ENCODE results near the gene SALL1.

The SALL1 gene

DNA sequence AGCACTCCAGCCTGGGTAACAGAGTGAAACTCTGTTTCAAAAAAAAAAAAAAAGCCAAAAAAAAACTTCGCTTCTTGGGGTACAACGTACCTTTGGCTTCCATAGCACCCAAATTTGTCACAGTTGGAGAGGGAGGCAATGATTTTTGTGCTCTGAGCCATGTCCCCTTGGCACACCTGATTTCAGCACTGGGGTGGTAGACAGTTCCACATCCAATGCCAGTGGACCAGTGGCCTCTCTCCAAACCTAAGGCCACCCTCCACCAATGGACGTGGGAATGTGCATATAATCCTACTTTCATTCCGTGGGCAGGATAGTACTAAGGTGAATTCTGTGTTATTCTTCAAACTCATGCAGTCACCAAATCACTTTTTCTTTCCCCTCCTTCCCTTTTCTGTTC, 47.5 kb downstream of the SALL1 start:
- TF ChIP-seq, protein P1, sequence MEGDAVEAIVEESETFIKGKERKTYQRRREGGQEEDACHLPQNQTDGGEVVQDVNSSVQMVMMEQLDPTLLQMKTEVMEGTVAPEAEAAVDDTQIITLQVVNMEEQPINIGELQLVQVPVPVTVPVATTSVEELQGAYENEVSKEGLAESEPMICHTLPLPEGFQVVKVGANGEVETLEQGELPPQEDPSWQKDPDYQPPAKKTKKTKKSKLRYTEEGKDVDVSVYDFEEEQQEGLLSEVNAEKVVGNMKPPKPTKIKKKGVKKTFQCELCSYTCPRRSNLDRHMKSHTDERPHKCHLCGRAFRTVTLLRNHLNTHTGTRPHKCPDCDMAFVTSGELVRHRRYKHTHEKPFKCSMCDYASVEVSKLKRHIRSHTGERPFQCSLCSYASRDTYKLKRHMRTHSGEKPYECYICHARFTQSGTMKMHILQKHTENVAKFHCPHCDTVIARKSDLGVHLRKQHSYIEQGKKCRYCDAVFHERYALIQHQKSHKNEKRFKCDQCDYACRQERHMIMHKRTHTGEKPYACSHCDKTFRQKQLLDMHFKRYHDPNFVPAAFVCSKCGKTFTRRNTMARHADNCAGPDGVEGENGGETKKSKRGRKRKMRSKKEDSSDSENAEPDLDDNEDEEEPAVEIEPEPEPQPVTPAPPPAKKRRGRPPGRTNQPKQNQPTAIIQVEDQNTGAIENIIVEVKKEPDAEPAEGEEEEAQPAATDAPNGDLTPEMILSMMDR (conservative IDR thresholded peaks at IDR 0.05; ENCODE audit: low read depth, low read length) = no peak
- no peak for DNase-seq (ENCODE audit: low read depth)
- H3K4me3 ChIP-seq (ENCODE audit: low read depth, low read length) = no peak overlapping the region

DNA sequence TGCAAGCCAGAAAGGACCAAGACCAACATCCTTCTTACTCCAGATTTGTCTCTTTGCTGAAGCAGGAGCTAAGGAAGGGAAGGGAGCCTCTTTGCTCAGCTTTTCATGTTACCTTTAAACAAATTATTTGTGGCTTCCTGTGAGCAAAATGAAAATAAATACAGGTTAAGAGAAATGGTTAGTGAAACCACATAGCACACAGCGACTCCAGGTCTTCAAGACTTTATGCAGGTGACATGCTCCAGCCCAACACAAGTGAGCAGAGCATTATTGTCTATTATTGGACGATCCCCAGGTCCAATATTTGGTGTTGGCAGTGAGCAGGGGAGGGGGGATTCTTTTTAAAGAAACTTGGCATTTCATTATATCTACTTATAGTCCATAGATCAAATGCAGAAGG, 53.3 kb downstream of the SALL1 start:
- H3K4me3 ChIP-seq (ENCODE audit: low read depth, low read length) = no peak overlapping the region
- TF ChIP-seq, protein P1 (conservative IDR thresholded peaks at IDR 0.05; ENCODE audit: low read depth, low read length) = no peak
- no peak for DNase-seq (ENCODE audit: low read depth)

GRCh38 chr16:51095890-51096626, 55.0 kb downstream of the SALL1 start:
- H3K4me3 ChIP-seq (ENCODE audit: low read depth, low read length) = no peak overlapping the region
- DNase-seq (ENCODE audit: low read depth) = no peak
- TF ChIP-seq, protein P1 (conservative IDR thresholded peaks at IDR 0.05; ENCODE audit: low read depth, low read length) = no peak

- TF ChIP-seq, protein P1 (conservative IDR thresholded peaks at IDR 0.05; ENCODE audit: low read depth, low read length) = no peak
- no peak overlapping the region for H3K4me3 ChIP-seq (ENCODE audit: low read depth, low read length)
- no peak for DNase-seq (ENCODE audit: low read depth)
These were observed 55.8 kb downstream of the SALL1 start for GRCh38 chr16:51095084-51095881.

DNA sequence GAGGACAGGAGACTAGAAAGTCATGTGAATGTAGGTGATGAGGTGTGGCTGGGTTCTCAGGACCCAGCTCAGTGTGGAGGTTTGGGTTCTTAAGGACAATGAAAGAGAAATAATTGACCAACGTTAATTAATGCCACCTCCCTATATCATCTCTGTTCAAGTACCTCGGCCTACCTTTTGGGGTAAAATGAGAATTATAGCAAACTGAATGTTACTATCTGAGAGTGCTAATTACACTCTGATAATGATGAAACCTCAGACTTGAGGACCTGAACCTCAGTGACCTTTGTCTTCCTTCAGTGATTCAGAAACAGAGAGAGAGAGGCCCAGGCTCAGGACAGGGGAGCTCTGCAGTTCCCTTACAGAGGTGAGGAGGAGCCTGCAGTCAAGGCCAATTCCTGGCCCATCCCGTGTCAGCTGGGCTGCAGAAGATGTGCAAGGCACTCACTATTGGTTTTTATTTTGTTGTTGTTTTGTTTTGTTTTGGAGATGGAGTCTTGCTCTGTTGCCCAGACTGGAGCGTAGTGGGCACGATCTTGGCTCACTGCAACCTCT, 57.3 kb downstream of the SALL1 start:
- TF ChIP-seq, protein P1 (conservative IDR thresholded peaks at IDR 0.05; ENCODE audit: low read depth, low read length) = no peak
- DNase-seq (ENCODE audit: low read depth) = no peak
- H3K4me3 ChIP-seq (ENCODE audit: low read depth, low read length) = no peak overlapping the region

Measured in choroid plexus epithelial cell (primary cell).